H9 (cell line): ENCODE measurements around the gene TSPAN32. TPM values are rescaled to one million over a fixed set of nuclear protein-coding genes. Genes with fewer than 3 reads are reported as not detected.

Experiments
- DNase-seq: peaks from one replicate; pipeline ENCODE4 v3.0.0-alpha.2; 2017
- H2AFZ ChIP-seq: one replicate; pipeline ENCODE4 v1.6.1; 2013; ENCODE audit warnings: mild to moderate bottlenecking, low read length, control low read depth, moderate library complexity
- H2AK5ac ChIP-seq: 2 replicates; pipeline ENCODE4 v1.6.1; 2013; ENCODE audit warnings: low read length, control low read depth, mixed read lengths; ENCODE audit not compliant: insufficient read length
- H2BK120ac ChIP-seq: one replicate; pipeline ENCODE4 v1.6.1; 2013; ENCODE audit warnings: low read depth, mild to moderate bottlenecking, low read length, control low read depth, inconsistent platforms; ENCODE audit not compliant: poor library complexity, severe bottlenecking
- H2BK12ac ChIP-seq: 2 replicates; pipeline ENCODE4 v1.6.1; 2013; ENCODE audit warnings: low read length, control low read depth, mixed read lengths, low read depth; ENCODE audit not compliant: insufficient read length
- H2BK15ac ChIP-seq: 2 replicates; pipeline ENCODE4 v1.6.1; 2013; ENCODE audit warnings: low read depth, low read length, control low read depth
- H2BK20ac ChIP-seq: one replicate; pipeline ENCODE4 v1.6.1; 2013; ENCODE audit warnings: low read depth, mild to moderate bottlenecking, low read length, control low read depth, inconsistent platforms; ENCODE audit not compliant: poor library complexity, severe bottlenecking
- H2BK5ac ChIP-seq: 2 replicates; pipeline ENCODE4 v1.6.1; 2013; ENCODE audit warnings: low read length, control low read depth, mixed read lengths; ENCODE audit not compliant: insufficient read length
- H3K14ac ChIP-seq: 2 replicates; pipeline ENCODE4 v1.6.1; 2013; ENCODE audit warnings: low read length, control low read depth; ENCODE audit not compliant: insufficient read depth
- H3K18ac ChIP-seq: 2 replicates; pipeline ENCODE4 v1.6.1; 2013; ENCODE audit warnings: low read depth, mild to moderate bottlenecking, mixed read lengths, low read length, control low read depth; ENCODE audit not compliant: insufficient read length
- H3K23ac ChIP-seq: 2 replicates; pipeline ENCODE4 v1.6.1; 2013; ENCODE audit warnings: low read length, control low read depth, mixed read lengths, low read depth; ENCODE audit not compliant: insufficient read length
- H3K23me2 ChIP-seq: 2 replicates; pipeline ENCODE4 v1.6.1; 2013; ENCODE audit warnings: low read depth, mild to moderate bottlenecking, mixed read lengths, low read length, control low read depth; ENCODE audit not compliant: insufficient read length, poor library complexity, severe bottlenecking
- H3K27ac ChIP-seq: 2 replicates; pipeline ENCODE4 v1.5.1; 2013; ENCODE audit warnings: low read length, control low read depth, mixed read lengths, low read depth; ENCODE audit not compliant: insufficient read length
- H3K27me3 ChIP-seq: 2 replicates; pipeline ENCODE4 v1.6.1; 2013; ENCODE audit warnings: low read length, control low read depth, inconsistent platforms; ENCODE audit not compliant: insufficient read depth
- H3K4ac ChIP-seq: 2 replicates; pipeline ENCODE4 v1.6.1; 2013; ENCODE audit warnings: low read depth, mild to moderate bottlenecking, control low read depth, inconsistent platforms, low read length, moderate library complexity
- H3K4me1 ChIP-seq: 2 replicates; pipeline ENCODE4 v1.6.1; 2013; ENCODE audit warnings: low read length, control low read depth, inconsistent platforms; ENCODE audit not compliant: insufficient read depth
- H3K4me2 ChIP-seq: 2 replicates; pipeline ENCODE4 v1.6.1; 2013; ENCODE audit warnings: low read length, control low read depth, mixed read lengths; ENCODE audit not compliant: insufficient read length, insufficient read depth
- H3K56ac ChIP-seq: 2 replicates; pipeline ENCODE4 v1.6.1; 2013; ENCODE audit warnings: low read depth, mild to moderate bottlenecking, mixed read lengths, low read length, control low read depth; ENCODE audit not compliant: insufficient read length
- H3K79me1 ChIP-seq: 2 replicates; pipeline ENCODE4 v1.6.1; 2013; ENCODE audit warnings: low read depth, mild to moderate bottlenecking, moderate library complexity, low read length, control low read depth, inconsistent platforms; ENCODE audit not compliant: insufficient read depth, poor library complexity, severe bottlenecking
- H3K79me2 ChIP-seq: 2 replicates; pipeline ENCODE4 v1.6.1; 2013; ENCODE audit warnings: low read length, control low read depth, inconsistent platforms; ENCODE audit not compliant: insufficient read depth
- H3K9ac ChIP-seq: 2 replicates; pipeline ENCODE4 v1.6.1; 2013; ENCODE audit warnings: low read length, control low read depth, mixed read lengths; ENCODE audit not compliant: insufficient read length; ENCODE audit errors: extremely low read depth
- H3K9me3 ChIP-seq: one replicate; pipeline ENCODE4 v1.6.1; 2013; ENCODE audit warnings: low read depth, low read length, inconsistent platforms; ENCODE audit not compliant: control insufficient read depth
- H3T11ph ChIP-seq: one replicate; pipeline ENCODE4 v1.6.1; 2013; ENCODE audit warnings: mild to moderate bottlenecking, low read length, control low read depth, inconsistent platforms
- H4K20me1 ChIP-seq: one replicate; pipeline ENCODE4 v1.6.1; 2013; ENCODE audit not compliant: control insufficient read depth, insufficient read length, insufficient read depth
- H4K5ac ChIP-seq: 2 replicates; pipeline ENCODE4 v1.6.1; 2013; ENCODE audit warnings: low read depth, mild to moderate bottlenecking, mixed read lengths, low read length, control low read depth; ENCODE audit not compliant: insufficient read length
- H4K8ac ChIP-seq: replicated peaks from 2 replicates; pipeline ENCODE4 v1.6.1; 2013; ENCODE audit warnings: low read length, control low read depth, mixed read lengths, low read depth; ENCODE audit not compliant: insufficient read length
- H4K91ac ChIP-seq: 2 replicates; pipeline ENCODE4 v1.6.1; 2013; ENCODE audit warnings: low read depth, mild to moderate bottlenecking, moderate library complexity, mixed read lengths, low read length, control low read depth; ENCODE audit not compliant: insufficient read length
- H3K27ac Mint-ChIP-seq, 3 experiments: 2 replicates in 2 of 3; 3 replicates in 1 of 3; pipeline ENCODE4 v1.8.0; 2020 to 2021; ENCODE audit warnings: mixed read lengths in 3 of 3, mild to moderate bottlenecking in 1 of 3, moderate library complexity in 1 of 3
- H3K27me3 Mint-ChIP-seq: 2 replicates; pipeline ENCODE4 v1.8.0; 2021; ENCODE audit warnings: low read depth, mild to moderate bottlenecking, moderate library complexity, mixed read lengths
- H3K36me3 Mint-ChIP-seq, 3 experiments: 2 replicates in 2 of 3; 3 replicates in 1 of 3; pipeline ENCODE4 v1.8.0; 2020 to 2021; ENCODE audit warnings: low read depth in 3 of 3, mixed read lengths in 3 of 3; ENCODE audit not compliant: insufficient read depth in 1 of 3
- H3K4me1 Mint-ChIP-seq, 2 experiments: 2 replicates each; pipeline ENCODE4 v1.8.0; 2020; ENCODE audit warnings: mixed read lengths in 2 of 2
- H3K4me3 Mint-ChIP-seq, 2 experiments: 2 replicates in 1 of 2; 3 replicates in 1 of 2; pipeline ENCODE4 v1.8.0; 2020 to 2021; ENCODE audit warnings: mild to moderate bottlenecking in 2 of 2, mixed read lengths in 2 of 2, moderate library complexity in 1 of 2
- H3K9me3 Mint-ChIP-seq, 2 experiments: 2 replicates in 1 of 2; 3 replicates in 1 of 2; pipeline ENCODE4 v1.8.0; 2020; ENCODE audit warnings: mild to moderate bottlenecking in 2 of 2, mixed read lengths in 2 of 2, moderate library complexity in 1 of 2
- CTCF ChIP-seq: fragments of 200-600 bp; sonication (generic); conservative IDR thresholded peaks from 3 replicates; pipeline ENCODE4 v1.8.0; 2021; ENCODE audit warnings: antibody characterized with exemption, mild to moderate bottlenecking
- WGBS: extraction: QIAGEN DNeasy Blood & Tissue Kit; methylation state at CpG from one replicate; pipeline ENCODE4 v1.1.7; 2013; ENCODE audit warnings: missing lambda C conversion rate, low lambda C conversion rate, mixed read lengths; ENCODE audit not compliant: insufficient read length; ENCODE audit errors: extremely low coverage; 5-methylcytosine and 5-hydroxymethylcytosine counted together
- total RNA-seq: library from RNA; stranded (reverse); gene quantifications from 2 replicates; pipeline ENCODE4 v1.2.1, GENCODE V29; 2021

The TSPAN32 gene
- total RNA-seq, 1 experiment from 2014 or later: not detected

GRCh38 chr11:2264366-2265053 is 37.3 kb upstream of the TSPAN32 start:
- H3K4me2 ChIP-seq: no peak overlapping the region
- no peaks in the 10 kb centered on the region; a peak in 2 of 5 replicates for H3K9me3 Mint-ChIP-seq

More at GRCh38 chr11:2264366-2265053, 37.3 kb upstream of the TSPAN32 start:
- Mint-ChIP-seq H3K4me3 (no peak overlapping the region), H3K36me3 (no peaks in the 10 kb centered on the region), H3K27me3 (peaks cover 66% of the 10 kb centered on the region), H3K27ac (no peak overlapping the region), H3K4me1 (peaks cover 4 to 8% of the 10 kb centered on the region in 2 experiments)
- H4K20me1 ChIP-seq: peaks cover 4% of the 10 kb centered on the region
- no peak overlapping the region for H2AK5ac ChIP-seq
- no peak overlapping the region for H2BK120ac ChIP-seq
- no peak overlapping the region for H3K14ac ChIP-seq
- H4K91ac ChIP-seq: no peak overlapping the region
- WGBS: no CpG with 5 or more reads among the region's 22 CpGs
- no peak overlapping the region for H2BK15ac ChIP-seq
- no peak overlapping the region for H3K9ac ChIP-seq
- no peak for DNase-seq
- TF ChIP-seq CTCF: no peak
- H3K4ac ChIP-seq: no peak overlapping the region
- H3K23ac ChIP-seq: no peak overlapping the region
- H2BK5ac ChIP-seq: no peak overlapping the region
- H2AFZ ChIP-seq: no peak overlapping the region
- H3K56ac ChIP-seq: no peak overlapping the region
- H3K4me1 ChIP-seq: no peaks in the 10 kb centered on the region
- H3K27ac ChIP-seq: no peak overlapping the region
- no peak overlapping the region for H2BK20ac ChIP-seq
- H4K8ac ChIP-seq: no peak overlapping the region
- H4K5ac ChIP-seq: no peak overlapping the region
- H3K23me2 ChIP-seq: peaks cover 3% of the 10 kb centered on the region
- H2BK12ac ChIP-seq: no peak overlapping the region
- H3K18ac ChIP-seq: no peak overlapping the region
- H3K9me3 ChIP-seq: no peaks in the 10 kb centered on the region
- no peak overlapping the region for H3T11ph ChIP-seq
- no peaks in the 10 kb centered on the region for H3K79me2 ChIP-seq
- H3K27me3 ChIP-seq: peaks cover 11% of the 10 kb centered on the region; the same call in 1 of the 2 replicates
- no peaks in the 10 kb centered on the region for H3K79me1 ChIP-seq
